ENCODE data around the gene DENND1B. TPM values are rescaled to one million over a fixed set of nuclear protein-coding genes. Genes with fewer than 3 reads are reported as not detected.

DENND1B gene
- total and polyA plus RNA-seq, 3 donors from 2014 or later = 7.2 to 11.6 (median 11.6) TPM

DNA sequence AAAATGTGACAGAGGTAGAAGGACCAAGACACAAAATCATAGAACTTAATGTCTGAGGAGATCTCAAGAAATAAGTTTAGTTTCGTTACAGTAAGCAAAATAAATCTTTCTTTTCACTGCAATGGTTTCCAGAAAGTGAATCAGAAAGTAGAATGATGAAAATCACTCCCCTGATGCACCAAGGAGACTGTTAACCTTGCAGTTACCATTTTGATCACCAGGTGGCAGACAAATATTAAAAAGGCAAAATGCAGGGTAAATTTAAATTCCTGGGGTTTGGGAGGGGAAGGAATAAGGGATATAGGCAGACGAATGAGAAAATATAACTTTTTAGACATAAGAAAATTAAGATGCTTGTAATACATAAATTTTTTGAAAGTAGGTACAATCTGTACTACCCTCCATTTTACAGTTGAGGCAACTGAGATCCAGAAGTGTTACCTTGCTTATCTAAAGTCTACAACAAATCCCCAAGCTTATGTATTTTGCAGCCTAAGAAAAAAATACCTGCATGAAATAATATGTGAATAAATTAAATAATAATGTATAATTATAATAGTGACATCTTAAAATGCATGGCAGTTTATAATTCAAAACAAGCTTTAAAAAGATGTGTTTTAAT, 254.1 kb downstream of the DENND1B start:
- TF ChIP-seq, protein P1, sequence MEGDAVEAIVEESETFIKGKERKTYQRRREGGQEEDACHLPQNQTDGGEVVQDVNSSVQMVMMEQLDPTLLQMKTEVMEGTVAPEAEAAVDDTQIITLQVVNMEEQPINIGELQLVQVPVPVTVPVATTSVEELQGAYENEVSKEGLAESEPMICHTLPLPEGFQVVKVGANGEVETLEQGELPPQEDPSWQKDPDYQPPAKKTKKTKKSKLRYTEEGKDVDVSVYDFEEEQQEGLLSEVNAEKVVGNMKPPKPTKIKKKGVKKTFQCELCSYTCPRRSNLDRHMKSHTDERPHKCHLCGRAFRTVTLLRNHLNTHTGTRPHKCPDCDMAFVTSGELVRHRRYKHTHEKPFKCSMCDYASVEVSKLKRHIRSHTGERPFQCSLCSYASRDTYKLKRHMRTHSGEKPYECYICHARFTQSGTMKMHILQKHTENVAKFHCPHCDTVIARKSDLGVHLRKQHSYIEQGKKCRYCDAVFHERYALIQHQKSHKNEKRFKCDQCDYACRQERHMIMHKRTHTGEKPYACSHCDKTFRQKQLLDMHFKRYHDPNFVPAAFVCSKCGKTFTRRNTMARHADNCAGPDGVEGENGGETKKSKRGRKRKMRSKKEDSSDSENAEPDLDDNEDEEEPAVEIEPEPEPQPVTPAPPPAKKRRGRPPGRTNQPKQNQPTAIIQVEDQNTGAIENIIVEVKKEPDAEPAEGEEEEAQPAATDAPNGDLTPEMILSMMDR (IDR thresholded peaks at IDR 0.05) = peak in 2 of 3 experiments; percentile 43 to 51
- no peak for TF ChIP-seq POLR2A (IDR thresholded peaks at IDR 0.05)
- no peaks in the 10 kb centered on the region for H3K36me3 ChIP-seq (ENCODE audit: low read depth, missing control alignments)
- H3K4me1 ChIP-seq = no peaks in the 10 kb centered on the region
- no peak overlapping the region for H3K27ac ChIP-seq
- H3K9me3 ChIP-seq = no peaks in the 10 kb centered on the region
- H3K27me3 ChIP-seq = no peaks in the 10 kb centered on the region
- 71 to 74% methylated on average over 2 of the region's 2 CpGs for WGBS, 2 donors
- peak; percentile 17 for DNase-seq
- H3K4me3 ChIP-seq = no peak overlapping the region
- intact Hi-C loops (cut with DNase I; ENCODE audit: low total_unique reads) = no loop called here

DNA sequence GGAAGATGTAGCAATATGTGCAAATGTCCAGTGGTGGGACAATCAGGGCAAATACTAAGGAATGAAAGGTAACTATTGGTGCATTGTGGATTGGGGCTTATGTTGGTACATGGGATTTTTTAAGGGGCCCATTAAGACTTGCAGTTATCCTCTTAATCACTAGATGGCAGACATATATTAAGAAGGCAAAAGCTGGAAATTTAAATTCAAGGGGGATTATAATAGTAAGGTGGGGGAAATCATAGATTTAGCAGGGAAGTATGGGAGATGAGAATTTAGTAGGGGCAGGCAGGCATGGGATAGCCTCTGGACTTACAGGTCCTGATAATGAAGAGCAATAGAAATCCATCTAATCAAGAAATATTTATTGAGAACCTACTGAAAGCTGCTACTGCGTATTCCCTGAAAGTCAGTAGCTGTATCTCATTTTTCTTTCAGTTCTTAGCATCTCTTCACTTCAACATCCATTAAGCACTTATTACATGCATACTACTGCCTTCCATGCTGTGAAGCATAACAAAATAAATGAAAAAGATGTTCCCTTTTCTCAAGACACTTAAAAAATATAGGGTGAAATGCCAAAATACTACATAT, 255.4 kb downstream of the DENND1B start:
- TF ChIP-seq POLR2A (IDR thresholded peaks at IDR 0.05) = no peak
- TF ChIP-seq, protein P1 (IDR thresholded peaks at IDR 0.05) = no peak
- H3K27ac ChIP-seq = no peak overlapping the region
- H3K36me3 ChIP-seq (ENCODE audit: low read depth, missing control alignments) = no peaks in the 10 kb centered on the region
- WGBS, 2 donors = 94 to 97% methylated on average over 1 of the region's 1 CpG
- intact Hi-C loops (cut with DNase I; ENCODE audit: low total_unique reads) = no loop called here
- no peaks in the 10 kb centered on the region for H3K9me3 ChIP-seq
- no peak overlapping the region for H3K4me3 ChIP-seq
- DNase-seq = no peak
- no peaks in the 10 kb centered on the region for H3K27me3 ChIP-seq
- no peaks in the 10 kb centered on the region for H3K4me1 ChIP-seq

DNA sequence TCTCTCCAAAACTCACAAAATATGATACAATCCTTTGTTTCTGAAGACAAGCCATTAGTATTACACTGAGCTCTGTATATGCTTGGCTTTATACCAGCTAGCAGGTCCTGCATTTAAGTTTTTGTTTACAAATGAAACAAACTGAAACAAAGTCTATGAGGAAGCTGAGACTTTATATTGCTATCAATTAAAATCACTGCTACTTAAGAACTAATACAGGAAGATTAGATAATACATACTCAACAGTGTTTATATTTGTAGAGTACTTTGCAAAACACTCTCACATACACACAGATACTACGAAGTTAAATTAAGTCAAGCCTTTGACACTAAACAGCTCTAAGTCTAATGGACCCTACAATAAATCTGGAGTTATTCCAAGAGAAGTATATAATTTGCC, 259.9 kb downstream of the DENND1B start:
- WGBS, 2 donors = 62 to 70% methylated on average over 1 of the region's 1 CpG
- H3K9me3 ChIP-seq = no peaks in the 10 kb centered on the region
- no peaks in the 10 kb centered on the region for H3K4me1 ChIP-seq
- no peak overlapping the region for H3K4me3 ChIP-seq
- H3K27me3 ChIP-seq = no peaks in the 10 kb centered on the region
- DNase-seq = no peak
- no peak overlapping the region for H3K27ac ChIP-seq
- H3K36me3 ChIP-seq (ENCODE audit: low read depth, missing control alignments) = no peaks in the 10 kb centered on the region
- no peak for TF ChIP-seq POLR2A (IDR thresholded peaks at IDR 0.05)
- TF ChIP-seq, protein P1 (IDR thresholded peaks at IDR 0.05) = no peak
- intact Hi-C loops (cut with DNase I; ENCODE audit: low total_unique reads) = no loop called here

DNA sequence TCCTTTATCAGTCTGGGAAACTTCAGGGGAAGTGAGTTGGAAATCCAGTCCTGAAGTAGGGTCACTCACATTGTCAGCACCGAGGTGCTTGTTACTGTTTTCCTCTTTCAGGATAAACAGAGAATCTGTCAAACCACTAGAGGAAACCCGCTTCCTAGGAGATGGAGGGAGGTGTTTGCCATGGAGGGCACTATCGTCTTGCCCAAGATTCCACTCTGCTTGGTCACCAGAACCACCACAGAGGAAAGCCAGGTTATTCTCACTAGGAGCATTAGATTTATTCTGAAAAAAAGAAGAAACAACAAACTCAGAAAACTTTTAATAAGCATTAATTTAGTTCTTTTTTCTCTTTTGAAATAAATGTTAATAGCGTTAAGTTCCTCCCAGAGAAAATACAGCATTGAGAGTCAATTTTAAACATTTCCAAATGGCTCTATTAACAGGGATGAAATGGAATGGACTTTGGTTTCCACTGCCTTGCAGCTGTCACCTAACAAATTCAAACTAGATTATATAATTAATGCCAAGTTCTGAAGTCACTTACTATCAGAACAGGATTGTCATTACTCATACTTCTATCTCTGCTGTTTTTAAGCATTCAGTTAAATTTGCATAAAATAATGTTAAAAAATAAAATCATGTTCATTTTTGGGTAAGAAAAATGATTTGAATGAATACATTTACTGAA, 264.4 kb downstream of the DENND1B start:
- H3K9me3 ChIP-seq = no peaks in the 10 kb centered on the region
- no peak overlapping the region for H3K4me3 ChIP-seq
- H3K4me1 ChIP-seq = no peaks in the 10 kb centered on the region
- WGBS, 2 donors = 85 to 88% methylated on average over 4 of the region's 4 CpGs
- H3K27me3 ChIP-seq = no peaks in the 10 kb centered on the region
- intact Hi-C loops (cut with DNase I; ENCODE audit: low total_unique reads) = no loop called here
- TF ChIP-seq POLR2A (IDR thresholded peaks at IDR 0.05) = no peak
- TF ChIP-seq, protein P1 (IDR thresholded peaks at IDR 0.05) = no peak
- H3K27ac ChIP-seq = no peak overlapping the region
- no peaks in the 10 kb centered on the region for H3K36me3 ChIP-seq (ENCODE audit: low read depth, missing control alignments)
- no peak for DNase-seq

Data from testis (tissue), 3 donors.